Measurements from ENCODE around the gene GPX1.

Gene GPX1

GRCh38 chr3:49311283-49311682 lies 46.9 kb downstream of the GPX1 start:
- DNase-seq, result no peak

DNA sequence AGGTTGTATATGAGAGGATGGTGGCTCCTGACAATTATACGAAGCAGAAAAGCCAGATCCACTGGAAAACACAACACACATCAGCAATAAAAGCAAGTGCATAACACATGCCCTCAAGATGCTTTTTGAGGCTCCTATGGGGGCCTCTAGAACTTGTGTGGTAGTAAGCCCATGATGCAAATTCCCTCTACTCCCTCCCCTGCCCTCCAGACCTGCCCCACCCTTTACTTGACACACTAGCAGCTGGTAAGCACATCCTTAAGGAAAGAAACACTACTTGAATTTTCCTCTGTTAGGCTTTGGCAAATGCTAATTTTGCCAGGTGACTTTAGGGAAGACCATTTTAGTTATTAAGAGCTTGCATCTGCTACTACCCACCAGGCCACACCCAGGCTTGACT lies 47.5 kb downstream of the GPX1 start:
- DNase-seq, result no peak
